ENCODE measurements around the gene PPP1R3C. TPM values are rescaled to one million over a fixed set of nuclear protein-coding genes. Genes with fewer than 3 reads are reported as not detected.

PPP1R3C gene
- total and polyA plus RNA-seq, 2 donors (not counting 3 experiments of a cell fraction or from before 2014, with no cell fraction given): 1.6 to 2.0 TPM

DNA sequence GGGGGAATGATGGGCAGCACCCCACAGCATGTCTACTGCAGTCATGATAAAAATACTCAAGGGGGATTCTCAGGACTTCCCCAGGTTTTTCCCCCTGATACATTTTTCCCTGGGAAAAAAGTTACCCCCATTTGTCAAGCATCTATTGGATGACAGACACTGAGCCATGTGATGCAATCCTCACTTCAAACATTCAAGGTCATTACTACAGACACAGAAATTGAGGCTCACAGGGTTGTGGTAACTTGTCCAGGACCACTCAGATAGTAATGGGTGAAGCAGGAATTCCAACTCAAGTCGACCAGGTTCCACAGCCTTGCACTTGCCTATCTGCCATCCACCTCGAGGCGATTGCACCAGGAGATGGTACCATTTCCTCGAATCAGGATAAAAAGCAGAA lies 31.7 kb downstream of the PPP1R3C start:
- Histone ChIP-seq H3K27me3 (ENCODE audit: control insufficient read depth in 2 of 2, insufficient read depth in 2 of 2, low read length in 2 of 2) (no peaks in the 10 kb centered on the region), H3K9me1 (replicated peaks; ENCODE audit: control insufficient read depth, extremely low read depth, insufficient read depth, low read length) (no peaks in the 10 kb centered on the region), H2AFZ (ENCODE audit: low read depth, low read length) (no peak overlapping the region), H3K9ac (replicated peaks; ENCODE audit: extremely low read depth, insufficient read depth, low read length) (no peak overlapping the region), H3K4me3 (replicated peaks in 1 of 3; ENCODE audit: insufficient read depth in 1 of 3, low read depth in 1 of 3, low read length in 3 of 3) (no peak overlapping the region), H3K36me3 (ENCODE audit: control insufficient read depth in 2 of 2, extremely low read depth in 1 of 2, insufficient read depth in 2 of 2, low read length in 2 of 2) (no peaks in the 10 kb centered on the region), H4K20me1 (replicated peaks; ENCODE audit: control insufficient read depth, extremely low read depth, insufficient read depth, low read length) (no peaks in the 10 kb centered on the region), H3K27ac (ENCODE audit: insufficient read depth, low read depth, low read length) (no peak overlapping the region), H3K79me2 (ENCODE audit: control insufficient read depth, insufficient read depth, low read length) (no peaks in the 10 kb centered on the region), H3K9me3 (replicated peaks; ENCODE audit: control insufficient read depth, insufficient read depth, low read length) (peaks cover 2% of the 10 kb centered on the region), H3K4me2 (ENCODE audit: insufficient read depth, low read length) (no peak overlapping the region), H3K4me1 (ENCODE audit: control insufficient read depth, extremely low read depth, insufficient read depth, low read length) (peaks cover 48% of the 10 kb centered on the region)
- CTCF ChIA-PET: no interaction called here
- FAIRE-seq (no peak), DNase-seq (ENCODE audit: low read depth, low spot score) (no peak)
- intact Hi-C loops (cut with micrococcal nuclease) (no loop called here), dilution Hi-C loops (cut with MboI; ENCODE audit: extremely low pct_ligation_motif_present, low sequenced_read_pairs) (no loop called here)
- TF ChIP-seq FOS (IDR thresholded peaks at IDR 0.05; ENCODE audit: borderline replicate concordance, insufficient read depth, low read length) (no peak), MYC (IDR thresholded peaks at IDR 0.05; ENCODE audit: low read depth, low read length) (no peak), JUN (IDR thresholded peaks at IDR 0.05; ENCODE audit: borderline replicate concordance, insufficient read depth, insufficient read length, low read depth) (no peak)
- TF ChIP-seq, protein P1, sequence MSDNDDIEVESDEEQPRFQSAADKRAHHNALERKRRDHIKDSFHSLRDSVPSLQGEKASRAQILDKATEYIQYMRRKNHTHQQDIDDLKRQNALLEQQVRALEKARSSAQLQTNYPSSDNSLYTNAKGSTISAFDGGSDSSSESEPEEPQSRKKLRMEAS (IDR thresholded peaks at IDR 0.05; ENCODE audit: insufficient read depth, insufficient read length): no peak
- no TSS peak for BruUV-seq (replicated peaks)
- POLR2A ChIA-PET: no interaction called here

DNA sequence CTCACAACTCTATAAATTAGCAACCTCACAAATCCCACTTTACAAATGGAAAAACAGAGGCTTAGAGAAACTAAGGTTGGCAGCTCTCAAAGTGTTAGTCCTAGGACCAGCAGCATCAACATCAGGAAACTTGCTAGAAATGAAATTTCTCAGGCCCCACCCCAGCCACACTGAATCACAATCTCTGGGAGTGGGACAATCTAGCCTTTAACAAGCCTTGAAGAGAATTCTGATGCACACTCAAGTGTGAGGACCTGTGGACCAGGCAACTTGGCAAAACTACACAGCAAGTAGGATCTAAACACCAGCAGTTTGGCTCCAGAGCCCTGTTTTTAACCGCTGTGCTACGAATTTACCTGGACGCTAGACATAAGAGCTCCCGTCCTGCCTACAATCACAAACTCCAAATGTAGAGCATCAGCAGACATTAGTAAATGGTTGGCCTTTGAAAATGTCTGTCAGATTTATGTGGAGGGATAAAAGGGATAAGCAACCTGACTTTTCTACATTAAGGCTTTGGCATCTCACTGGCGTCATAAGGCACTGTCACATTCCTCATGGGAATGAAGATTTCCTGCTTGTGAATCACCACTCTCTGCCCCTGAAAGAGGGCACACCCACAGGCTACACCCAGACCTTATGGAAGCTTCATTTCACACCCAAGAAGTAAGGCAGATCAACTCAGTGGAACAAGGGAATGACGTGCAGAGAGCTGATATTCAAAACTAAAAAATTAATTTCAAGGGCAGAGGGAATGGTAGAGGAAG lies 34.5 kb downstream of the PPP1R3C start:
- Histone ChIP-seq H3K4me2 (ENCODE audit: insufficient read depth, low read length) (no peak overlapping the region), H2AFZ (ENCODE audit: low read depth, low read length) (no peak overlapping the region), H3K4me1 (ENCODE audit: control insufficient read depth, extremely low read depth, insufficient read depth, low read length) (peaks cover 28% of the 10 kb centered on the region), H4K20me1 (replicated peaks; ENCODE audit: control insufficient read depth, extremely low read depth, insufficient read depth, low read length) (no peaks in the 10 kb centered on the region), H3K9ac (replicated peaks; ENCODE audit: extremely low read depth, insufficient read depth, low read length) (no peak overlapping the region), H3K9me1 (replicated peaks; ENCODE audit: control insufficient read depth, extremely low read depth, insufficient read depth, low read length) (no peaks in the 10 kb centered on the region), H3K4me3 (replicated peaks in 1 of 3; ENCODE audit: insufficient read depth in 1 of 3, low read depth in 1 of 3, low read length in 3 of 3) (no peak overlapping the region), H3K27ac (ENCODE audit: insufficient read depth, low read depth, low read length) (no peak overlapping the region), H3K36me3 (ENCODE audit: control insufficient read depth in 2 of 2, extremely low read depth in 1 of 2, insufficient read depth in 2 of 2, low read length in 2 of 2) (no peaks in the 10 kb centered on the region), H3K79me2 (ENCODE audit: control insufficient read depth, insufficient read depth, low read length) (no peaks in the 10 kb centered on the region), H3K9me3 (replicated peaks; ENCODE audit: control insufficient read depth, insufficient read depth, low read length) (no peaks in the 10 kb centered on the region), H3K27me3 (ENCODE audit: control insufficient read depth in 2 of 2, insufficient read depth in 2 of 2, low read length in 2 of 2) (no peaks in the 10 kb centered on the region)
- ChIA-PET CTCF (interaction anchor here (0.9 to 2.0 kb wide), 4 partner anchors 10 to 37 kb away, joined by 4 to 8 read pairs (median 4); partner anchors contain the start of gene PPP1R3C), POLR2A (no interaction called here)
- TF ChIP-seq FOS (IDR thresholded peaks at IDR 0.05; ENCODE audit: borderline replicate concordance, insufficient read depth, low read length) (peak; percentile 26), EZH2 (IDR thresholded peaks at IDR 0.05; ENCODE audit: borderline replicate concordance, low read depth, low read length, severe bottlenecking) (no peak)
- TF ChIP-seq, protein P2, sequence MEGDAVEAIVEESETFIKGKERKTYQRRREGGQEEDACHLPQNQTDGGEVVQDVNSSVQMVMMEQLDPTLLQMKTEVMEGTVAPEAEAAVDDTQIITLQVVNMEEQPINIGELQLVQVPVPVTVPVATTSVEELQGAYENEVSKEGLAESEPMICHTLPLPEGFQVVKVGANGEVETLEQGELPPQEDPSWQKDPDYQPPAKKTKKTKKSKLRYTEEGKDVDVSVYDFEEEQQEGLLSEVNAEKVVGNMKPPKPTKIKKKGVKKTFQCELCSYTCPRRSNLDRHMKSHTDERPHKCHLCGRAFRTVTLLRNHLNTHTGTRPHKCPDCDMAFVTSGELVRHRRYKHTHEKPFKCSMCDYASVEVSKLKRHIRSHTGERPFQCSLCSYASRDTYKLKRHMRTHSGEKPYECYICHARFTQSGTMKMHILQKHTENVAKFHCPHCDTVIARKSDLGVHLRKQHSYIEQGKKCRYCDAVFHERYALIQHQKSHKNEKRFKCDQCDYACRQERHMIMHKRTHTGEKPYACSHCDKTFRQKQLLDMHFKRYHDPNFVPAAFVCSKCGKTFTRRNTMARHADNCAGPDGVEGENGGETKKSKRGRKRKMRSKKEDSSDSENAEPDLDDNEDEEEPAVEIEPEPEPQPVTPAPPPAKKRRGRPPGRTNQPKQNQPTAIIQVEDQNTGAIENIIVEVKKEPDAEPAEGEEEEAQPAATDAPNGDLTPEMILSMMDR (IDR thresholded peaks at IDR 0.05; ENCODE audit: extremely low read depth in 1 of 2, insufficient read depth in 1 of 2, low read depth in 1 of 2, low read length in 2 of 2): no peak
- DNase-seq (ENCODE audit: low read depth, low spot score): peak; percentile 29
- BruUV-seq (replicated peaks): no TSS peak
- intact Hi-C loops (cut with micrococcal nuclease) (no loop called here), dilution Hi-C loops (cut with MboI; ENCODE audit: extremely low pct_ligation_motif_present, low sequenced_read_pairs) (no loop called here)
- FAIRE-seq: peak; percentile 80

Data from endothelial cell of umbilical vein (primary cell).